SIG-M5 treated with dmso at 0.1 percent for 504 hours (cell line): Measurements from ENCODE around the gene MAB21L3.
A peak's percentile ranks its signal among the peaks of the same experiment; 100 is the strongest.
"Not testable (repeated sequence)": the region's sequence is repeated elsewhere in the genome, so short reads cannot be mapped to it uniquely, and the experiment has no call there.

Experiments used
- DNase-seq: peaks from one replicate; lab custom pipeline; 2025; ENCODE audit not compliant: unreplicated experiment; lab: John Stamatoyannopoulos, UW

MAB21L3 gene

GRCh38 chr1:116133696-116134475 lies 22.7 kb downstream of the MAB21L3 start:
- DNase-seq: peak; percentile 31

GRCh38 chr1:116134476-116134773 lies 23.2 kb downstream of the MAB21L3 start:
- no peak for DNase-seq

GRCh38 chr1:116138277-116138792 lies 27.1 kb downstream of the MAB21L3 start:
- DNase-seq: no peak

GRCh38 chr1:116139592-116140134 lies 28.5 kb downstream of the MAB21L3 start:
- no peak for DNase-seq

DNA sequence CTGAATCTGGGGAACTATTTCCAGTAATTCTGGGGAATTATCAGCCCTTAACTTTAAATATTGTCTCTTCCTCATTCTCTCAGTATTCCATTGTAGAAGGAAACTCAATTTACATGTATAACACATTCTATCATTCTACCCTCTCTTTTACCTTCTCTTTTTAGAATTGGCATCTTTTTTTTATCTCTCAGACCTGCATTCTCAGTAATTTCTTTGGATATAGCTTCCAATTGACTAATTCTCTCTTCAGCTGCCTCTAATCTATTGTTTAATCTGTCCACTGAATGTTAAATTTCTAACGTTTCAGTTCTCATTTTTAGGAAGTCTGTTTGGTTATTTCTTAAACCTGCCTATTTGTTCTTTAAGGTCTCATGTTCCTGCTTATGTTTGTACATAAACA lies 33.0 kb downstream of the MAB21L3 start:
- DNase-seq: no peak

- DNase-seq: not testable (repeated sequence)
Measured at GRCh38 chr1:116146447-116147113, 35.4 kb downstream of the MAB21L3 start.

- DNase-seq: no peak
Measured at GRCh38 chr1:116147114-116147510, 35.9 kb downstream of the MAB21L3 start.

DNA sequence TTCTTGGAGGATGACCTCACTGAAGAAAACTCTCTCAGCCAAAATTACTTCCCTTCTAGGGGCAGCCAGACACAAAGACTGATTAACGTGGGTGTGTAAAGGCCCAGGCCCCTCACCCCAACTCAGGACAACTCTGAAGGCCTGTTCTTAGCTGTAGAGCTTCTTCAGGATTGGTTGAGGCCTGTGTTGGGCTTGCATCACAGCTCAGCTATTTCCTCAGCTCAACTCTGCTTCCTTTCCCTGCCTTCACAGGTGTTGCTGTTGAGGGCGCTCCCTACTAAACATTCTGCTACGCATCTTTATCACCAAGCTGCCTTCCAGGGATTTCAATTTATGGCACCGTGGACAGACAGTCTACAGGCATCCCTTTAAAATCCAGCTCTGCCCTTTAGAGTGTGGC lies 36.8 kb downstream of the MAB21L3 start:
- DNase-seq: no peak

DNA sequence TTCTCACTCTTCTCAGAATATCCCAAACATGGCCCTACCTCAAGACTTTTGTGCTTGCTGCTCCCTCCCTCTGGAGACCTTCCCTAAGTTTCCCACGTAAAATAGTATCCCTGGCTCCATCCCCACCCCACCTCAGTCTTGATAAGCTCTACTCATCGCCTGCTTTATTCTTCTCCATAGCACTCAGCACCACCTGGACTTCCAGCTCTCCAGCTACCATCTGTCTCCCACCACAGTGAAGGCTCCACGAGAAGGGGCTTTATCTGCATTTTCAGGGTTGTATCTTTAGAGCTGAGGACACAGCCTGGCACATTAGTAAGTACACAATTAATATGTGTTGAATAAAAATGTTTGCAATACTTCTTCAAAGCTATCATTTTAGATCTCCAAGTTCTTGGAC lies 37.8 kb downstream of the MAB21L3 start:
- DNase-seq: no peak

DNA sequence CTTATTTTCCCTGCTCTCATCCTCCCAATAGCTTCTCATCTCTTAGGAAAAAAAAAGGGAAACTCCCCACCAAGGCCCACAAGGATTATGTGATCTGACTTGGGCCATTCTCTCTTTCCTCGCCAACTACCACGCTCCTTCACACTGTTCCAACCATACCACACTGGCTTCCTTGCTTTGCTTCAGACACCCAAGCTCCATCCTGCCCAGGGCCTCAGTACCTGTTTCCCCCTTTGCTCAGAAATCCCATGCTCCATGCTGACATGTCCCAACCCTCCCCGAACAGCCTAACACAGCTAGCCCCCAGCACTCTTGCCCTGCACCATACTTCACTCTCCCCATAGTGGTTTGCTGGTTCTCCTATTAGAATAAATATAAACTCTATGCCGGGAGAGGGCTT lies 39.2 kb downstream of the MAB21L3 start:
- no peak for DNase-seq

DNA sequence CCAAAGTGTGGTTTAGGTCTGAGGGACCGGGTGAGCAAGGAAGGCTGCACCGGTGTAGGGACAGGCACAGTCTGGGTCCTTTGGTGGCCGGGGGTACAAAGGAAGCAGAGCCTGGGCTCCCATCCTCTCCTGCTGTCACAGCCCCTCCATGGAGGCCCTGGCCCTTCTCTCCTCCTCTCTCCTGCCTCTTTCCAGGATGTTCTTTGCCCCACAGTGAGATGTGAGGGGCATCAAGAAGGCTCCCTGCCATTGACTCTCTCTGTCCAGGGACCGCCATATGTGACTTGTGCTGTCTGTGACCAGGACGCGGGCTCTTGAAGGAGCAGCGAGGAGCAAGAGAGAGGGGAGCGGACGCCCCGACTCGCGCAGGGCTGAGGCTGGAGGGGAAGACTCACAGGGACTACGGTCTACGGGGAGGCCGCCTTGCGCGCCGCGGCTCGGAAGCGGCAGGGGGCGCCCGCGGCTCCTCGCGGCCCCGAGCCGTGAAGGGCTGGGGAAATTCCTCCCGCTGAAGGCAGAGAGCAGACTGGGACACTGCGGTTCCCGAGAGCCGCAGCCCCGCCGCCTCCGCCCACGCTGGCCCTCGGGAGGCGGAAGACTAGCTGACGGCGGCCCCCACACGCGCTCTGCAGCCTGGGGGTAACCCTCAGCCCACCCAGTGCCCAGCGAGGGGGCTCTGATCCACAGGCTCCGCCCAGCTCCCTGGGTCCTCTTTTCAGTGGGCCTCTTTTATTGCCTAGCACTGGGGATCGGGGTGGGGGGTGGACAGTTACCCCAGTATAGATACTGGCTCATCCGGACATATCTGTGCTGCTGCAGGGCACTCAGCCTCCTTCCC lies 40.8 kb downstream of the MAB21L3 start:
- peak; percentile 78 for DNase-seq

GRCh38 chr1:116152577-116152943 lies 41.4 kb downstream of the MAB21L3 start:
- no peak for DNase-seq

DNA sequence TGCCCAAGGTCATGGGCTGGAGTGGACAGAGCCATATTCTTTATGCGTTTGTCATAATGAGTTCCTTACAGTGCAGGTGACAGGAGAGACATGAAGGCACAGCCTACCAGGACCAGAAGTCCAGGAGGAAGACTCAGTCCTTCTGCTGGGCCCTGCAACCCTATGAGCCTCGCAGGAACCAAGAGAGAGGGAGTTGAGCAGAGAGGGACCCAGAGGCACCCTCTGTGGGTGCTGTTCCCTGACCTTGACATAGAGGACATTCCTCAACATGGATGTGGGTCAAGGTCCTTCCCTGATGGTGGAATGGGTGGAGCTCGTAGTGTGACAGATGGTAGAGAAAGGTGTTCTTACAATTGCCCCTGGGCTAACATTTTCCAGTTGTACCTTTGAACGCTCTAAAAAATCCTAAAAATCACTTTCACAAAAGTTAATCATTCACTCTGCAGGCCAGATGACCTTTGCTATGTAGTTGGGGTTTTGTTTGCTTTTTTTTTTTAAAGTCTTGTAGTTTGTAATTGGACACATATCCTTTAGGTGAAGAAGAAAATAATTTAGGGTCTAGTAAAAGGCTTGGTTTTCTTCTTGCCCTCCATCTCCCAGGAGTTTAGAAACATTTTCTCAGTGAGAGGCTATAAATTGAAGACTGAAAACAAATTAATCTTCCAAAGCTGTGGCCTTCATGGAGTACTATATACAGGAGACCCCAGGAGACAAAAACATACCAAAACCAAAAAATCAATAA lies 41.9 kb downstream of the MAB21L3 start:
- DNase-seq: no peak

- DNase-seq: no peak
Measured at GRCh38 chr1:116153692-116154031, 42.5 kb downstream of the MAB21L3 start.

DNA sequence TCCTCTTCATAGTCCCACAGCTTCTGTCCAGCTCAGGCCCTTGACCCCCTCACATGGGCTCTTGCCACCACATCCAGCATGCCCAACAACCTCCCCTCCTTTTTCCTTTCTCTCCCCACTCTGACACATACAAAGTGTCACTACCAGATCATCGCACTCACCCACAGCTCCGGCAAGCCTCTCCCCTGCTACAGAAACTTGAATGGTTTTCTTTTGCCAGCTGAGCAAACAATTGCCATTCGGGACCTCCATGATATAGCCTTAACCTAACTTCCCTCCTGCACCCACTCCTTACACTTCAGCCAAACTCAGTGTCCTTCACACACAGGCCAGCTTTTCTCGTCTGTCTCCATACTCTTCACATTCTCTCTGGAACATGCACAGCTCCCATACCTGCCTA lies 43.3 kb downstream of the MAB21L3 start:
- DNase-seq: no peak

DNA sequence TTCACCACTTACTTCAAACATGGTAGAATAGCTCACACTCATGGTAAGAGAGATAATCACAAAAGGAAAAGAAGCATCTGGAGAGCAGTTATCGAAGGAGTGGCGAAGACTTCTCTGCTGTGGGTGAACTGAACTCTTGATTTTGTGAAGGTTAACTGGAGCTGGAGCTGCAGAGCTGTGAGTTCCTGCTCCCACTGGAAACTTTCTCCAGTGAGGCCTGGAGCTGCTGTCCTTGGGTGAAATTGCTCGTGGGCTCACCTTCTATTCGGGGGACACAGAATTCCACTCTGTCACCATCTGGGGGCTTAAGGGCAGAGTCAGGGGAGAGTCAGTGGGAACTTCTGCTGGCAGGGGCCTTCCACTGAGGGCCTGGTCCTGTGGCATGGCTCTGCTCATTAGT lies 45.9 kb downstream of the MAB21L3 start:
- DNase-seq: no peak

DNA sequence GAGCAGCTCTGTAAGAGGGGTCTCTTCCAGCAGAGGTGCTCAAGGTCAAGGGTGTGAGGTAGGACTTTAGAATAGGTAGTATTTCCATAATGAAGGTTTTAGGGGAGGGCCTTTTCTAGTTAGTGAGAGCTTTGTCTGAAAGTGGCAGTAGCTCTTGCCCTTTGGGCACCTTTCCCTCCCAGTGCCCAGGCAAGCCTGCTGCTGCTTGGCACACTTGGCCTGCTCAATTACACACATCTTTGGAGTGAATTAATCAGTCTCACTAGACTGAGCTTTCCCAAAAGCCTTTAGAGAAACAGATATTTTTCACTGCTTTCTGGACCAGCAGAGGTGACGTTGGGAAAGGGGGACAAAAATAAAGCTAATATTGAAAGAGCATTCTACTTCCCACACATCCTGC lies 48.0 kb downstream of the MAB21L3 start:
- DNase-seq: no peak

GRCh38 chr1:116159611-116160010 lies 48.4 kb downstream of the MAB21L3 start:
- DNase-seq: no peak

DNA sequence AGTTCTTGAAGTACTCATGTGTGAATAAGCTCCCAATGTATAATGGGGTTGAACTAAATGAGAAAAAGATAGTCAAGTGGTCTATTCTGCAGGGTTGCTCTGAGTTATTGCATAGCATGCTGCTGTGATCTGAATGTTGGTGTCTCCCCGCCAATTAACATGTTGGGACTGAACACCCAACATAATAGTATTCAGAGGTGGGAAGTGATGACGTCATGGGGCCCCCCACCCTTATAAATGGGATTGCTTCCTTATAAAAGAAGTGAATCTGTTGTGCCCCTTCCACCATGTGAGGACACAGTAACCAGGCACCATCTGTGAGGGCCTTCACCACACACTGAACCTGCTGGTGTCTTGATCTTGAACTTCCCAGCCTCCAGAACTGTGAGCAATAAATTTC lies 50.2 kb downstream of the MAB21L3 start:
- DNase-seq: no peak

- no peak for DNase-seq
Measured at GRCh38 chr1:116161877-116162390, 50.7 kb downstream of the MAB21L3 start.

GRCh38 chr1:116163533-116163932 lies 52.3 kb downstream of the MAB21L3 start:
- no peak for DNase-seq
